ENCODE results near the gene BCKDHA. TPM values are rescaled to one million over a fixed set of nuclear protein-coding genes. Genes with fewer than 3 reads are reported as not detected.

The BCKDHA gene
- total and polyA plus RNA-seq, 8 donors: 9.3 to 34.2 (median 22.1) TPM

DNA sequence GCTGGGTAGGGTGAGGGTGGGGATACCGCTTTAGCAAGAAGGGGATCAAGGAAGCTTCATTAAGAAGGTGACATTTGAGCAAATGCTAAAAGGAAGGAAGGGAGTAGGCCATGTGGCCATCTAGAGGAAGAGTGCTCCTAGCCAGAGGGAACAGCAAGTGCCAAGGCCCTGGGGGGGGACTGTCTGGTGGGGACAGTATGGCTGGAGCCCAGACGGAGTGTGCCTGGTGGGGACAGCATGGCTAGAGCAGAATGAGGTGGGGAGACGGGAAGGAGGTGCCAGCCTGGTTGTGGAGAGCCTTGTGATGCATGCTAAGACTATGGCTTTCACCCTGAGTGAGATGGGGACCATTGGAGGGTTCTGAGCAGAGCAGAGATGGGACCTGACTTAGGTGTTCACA is 41.8 kb upstream of the BCKDHA start:
- no peak overlapping the region for H3K4me3 ChIP-seq
- H3K4me1 ChIP-seq: peaks cover 0 to 5% (median 0%) of the 10 kb centered on the region in 3 donors
- no peak overlapping the region for H3K27ac ChIP-seq
- H3K36me3 ChIP-seq: no peaks in the 10 kb centered on the region
- WGBS, 2 donors: 73 to 77% methylated on average over 3 of the region's 3 CpGs
- no peaks in the 10 kb centered on the region for H3K9me3 ChIP-seq
- H3K27me3 ChIP-seq: no peaks in the 10 kb centered on the region
- intact Hi-C loops (cut with DNase I): no loop called here
- TF ChIP-seq, protein P1, sequence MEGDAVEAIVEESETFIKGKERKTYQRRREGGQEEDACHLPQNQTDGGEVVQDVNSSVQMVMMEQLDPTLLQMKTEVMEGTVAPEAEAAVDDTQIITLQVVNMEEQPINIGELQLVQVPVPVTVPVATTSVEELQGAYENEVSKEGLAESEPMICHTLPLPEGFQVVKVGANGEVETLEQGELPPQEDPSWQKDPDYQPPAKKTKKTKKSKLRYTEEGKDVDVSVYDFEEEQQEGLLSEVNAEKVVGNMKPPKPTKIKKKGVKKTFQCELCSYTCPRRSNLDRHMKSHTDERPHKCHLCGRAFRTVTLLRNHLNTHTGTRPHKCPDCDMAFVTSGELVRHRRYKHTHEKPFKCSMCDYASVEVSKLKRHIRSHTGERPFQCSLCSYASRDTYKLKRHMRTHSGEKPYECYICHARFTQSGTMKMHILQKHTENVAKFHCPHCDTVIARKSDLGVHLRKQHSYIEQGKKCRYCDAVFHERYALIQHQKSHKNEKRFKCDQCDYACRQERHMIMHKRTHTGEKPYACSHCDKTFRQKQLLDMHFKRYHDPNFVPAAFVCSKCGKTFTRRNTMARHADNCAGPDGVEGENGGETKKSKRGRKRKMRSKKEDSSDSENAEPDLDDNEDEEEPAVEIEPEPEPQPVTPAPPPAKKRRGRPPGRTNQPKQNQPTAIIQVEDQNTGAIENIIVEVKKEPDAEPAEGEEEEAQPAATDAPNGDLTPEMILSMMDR (IDR thresholded peaks at IDR 0.05): no peak
- no peak for DNase-seq
- no peak for ATAC-seq
- no peak for FAIRE-seq

DNA sequence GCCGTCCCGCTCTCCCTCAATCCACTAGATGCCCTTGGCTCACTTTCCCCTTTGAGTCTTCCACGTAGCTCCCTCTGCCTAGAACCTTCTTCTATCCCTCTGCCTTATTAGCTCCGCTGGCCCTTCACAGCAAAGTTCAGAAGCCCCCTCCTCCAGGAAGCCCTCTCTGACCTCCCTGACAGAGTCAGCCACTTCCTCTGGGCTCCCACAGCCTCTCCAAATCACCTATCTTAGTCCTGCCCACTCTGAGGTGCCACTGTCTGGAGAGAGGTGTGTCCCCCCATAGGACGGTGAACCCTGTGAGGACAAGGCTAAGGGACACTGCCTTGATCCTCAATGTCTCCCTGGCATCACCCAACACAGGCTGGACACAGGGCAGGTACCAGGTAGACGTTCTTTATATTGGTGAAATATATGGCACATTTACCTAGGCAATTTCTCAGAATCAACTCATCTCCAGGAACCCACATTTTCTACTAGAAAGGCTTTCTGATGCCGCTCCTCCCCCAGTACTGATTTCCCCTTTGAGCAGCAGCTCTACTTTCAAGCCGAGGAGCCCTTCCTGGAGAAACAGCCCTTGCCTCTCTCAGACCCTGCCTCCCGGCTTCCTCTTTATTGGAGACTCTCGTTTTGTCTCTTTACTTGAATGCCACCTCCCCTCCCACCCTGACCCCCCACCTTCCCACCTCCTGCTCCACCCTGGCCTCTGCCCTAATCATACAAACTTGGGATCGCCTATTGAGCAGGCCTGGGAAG is 40.5 kb upstream of the BCKDHA start:
- intact Hi-C loops (cut with DNase I): no loop called here
- Histone ChIP-seq H3K27me3 (no peaks in the 10 kb centered on the region), H3K27ac (no peak overlapping the region), H3K9me3 (no peaks in the 10 kb centered on the region), H3K36me3 (no peaks in the 10 kb centered on the region), H3K4me1 (peaks cover 0 to 5% (median 0%) of the 10 kb centered on the region in 3 donors), H3K4me3 (no peak overlapping the region)
- TF ChIP-seq, protein P1 (IDR thresholded peaks at IDR 0.05): no peak
- ATAC-seq (no peak), DNase-seq (no peak), FAIRE-seq (no peak)
- 80 to 81% methylated on average over 11 of the region's 11 CpGs for WGBS, 2 donors

DNA sequence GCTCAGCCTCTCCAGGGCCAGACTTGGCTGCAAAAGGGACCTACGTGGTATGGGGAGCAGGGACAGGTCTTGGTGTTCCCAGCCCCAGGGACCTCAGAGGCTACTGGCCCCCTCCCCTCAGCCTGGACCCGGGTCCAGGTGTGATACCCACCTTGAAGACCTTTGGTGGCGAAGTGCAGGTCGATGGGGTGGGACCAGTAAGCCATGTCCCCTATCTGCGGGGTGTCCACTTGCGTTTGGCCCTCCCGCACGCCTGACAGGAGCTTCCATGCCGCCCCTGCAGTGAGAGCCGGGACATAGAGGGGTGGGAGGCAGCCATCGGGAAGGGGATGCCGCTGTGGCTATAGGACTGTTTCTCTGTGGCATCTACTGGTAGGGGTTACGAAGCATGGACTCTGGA is 39.9 kb upstream of the BCKDHA start:
- H3K4me3 ChIP-seq: no peak overlapping the region
- no peak for DNase-seq
- no peak overlapping the region for H3K27ac ChIP-seq
- H3K4me1 ChIP-seq: peaks cover 0 to 5% (median 2%) of the 10 kb centered on the region in 3 donors
- intact Hi-C loops (cut with DNase I): no loop called here
- FAIRE-seq: no peak
- no peak for ATAC-seq
- 87 to 89% methylated on average over 13 of the region's 13 CpGs for WGBS, 2 donors
- no peaks in the 10 kb centered on the region for H3K27me3 ChIP-seq
- TF ChIP-seq, protein P1 (IDR thresholded peaks at IDR 0.05): no peak
- no peaks in the 10 kb centered on the region for H3K36me3 ChIP-seq
- no peaks in the 10 kb centered on the region for H3K9me3 ChIP-seq

DNA sequence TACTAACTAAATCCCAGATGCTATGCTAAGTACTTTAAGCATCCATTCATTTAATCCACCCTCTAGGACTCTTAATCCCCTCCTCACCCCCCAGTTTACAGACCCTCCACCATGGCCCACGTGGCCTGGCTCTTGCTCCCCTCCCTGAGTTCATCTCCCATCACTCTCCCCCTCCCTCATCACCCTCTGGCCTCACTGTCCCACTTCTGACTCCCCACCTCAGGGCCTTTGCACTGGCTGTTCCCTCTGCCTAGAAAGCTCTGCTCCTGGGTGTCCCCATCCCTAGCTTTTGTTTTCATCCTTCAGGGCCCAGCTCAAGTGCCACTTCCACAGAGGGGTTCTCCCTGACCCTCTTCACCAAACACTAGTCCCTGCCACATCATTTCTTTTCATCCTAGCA is 37.9 kb upstream of the BCKDHA start:
- TF ChIP-seq, protein P1 (IDR thresholded peaks at IDR 0.05): no peak
- intact Hi-C loops (cut with DNase I): no loop called here
- FAIRE-seq (no peak), DNase-seq (no peak), ATAC-seq (no peak)
- Histone ChIP-seq H3K9me3 (no peaks in the 10 kb centered on the region), H3K36me3 (no peaks in the 10 kb centered on the region), H3K4me3 (no peak overlapping the region), H3K4me1 (peaks cover 0 to 8% (median 2%) of the 10 kb centered on the region in 3 donors), H3K27ac (no peak overlapping the region), H3K27me3 (no peaks in the 10 kb centered on the region)
- WGBS, 2 donors: 92 to 100% methylated on average over 1 of the region's 1 CpG
